Measurements from ENCODE around the gene GDF9.

GDF9 gene

GRCh38 chr5:132832612-132833011 lies 33.7 kb downstream of the GDF9 start:
- DNase-seq = no peak

GRCh38 chr5:132831095-132831860 lies 35.0 kb downstream of the GDF9 start:
- no peak for DNase-seq

GRCh38 chr5:132830436-132831094 lies 35.7 kb downstream of the GDF9 start, which contains the start of gene SHROOM1:
SHROOM1 (minus strand) TSS chr5:132830647; CDS start chr5:132826140, 4,507 bp downstream.
- DNase-seq = no peak

- peak; percentile 77 for DNase-seq
These were observed 36.4 kb downstream of the GDF9 start for GRCh38 chr5:132829742-132830435.

- DNase-seq = no peak
These were observed 37.3 kb downstream of the GDF9 start for GRCh38 chr5:132828846-132829494.

GRCh38 chr5:132827943-132828673 lies 38.2 kb downstream of the GDF9 start:
- no peak for DNase-seq

- no peak for DNase-seq
These were observed 39.7 kb downstream of the GDF9 start for GRCh38 chr5:132826424-132827082.

GRCh38 chr5:132825834-132826391 lies 40.4 kb downstream of the GDF9 start:
- DNase-seq = no peak

- DNase-seq = no peak
These were observed 41.0 kb downstream of the GDF9 start for GRCh38 chr5:132825033-132825833.

- no peak for DNase-seq
These were observed 41.8 kb downstream of the GDF9 start for GRCh38 chr5:132824426-132824825.

GRCh38 chr5:132823481-132824050 lies 42.7 kb downstream of the GDF9 start:
- no peak for DNase-seq

GRCh38 chr5:132822650-132823480 lies 43.4 kb downstream of the GDF9 start:
- DNase-seq = peak; percentile 62

- DNase-seq = no peak
These were observed 44.5 kb downstream of the GDF9 start for GRCh38 chr5:132821791-132822190.

GRCh38 chr5:132821350-132821749 lies 44.9 kb downstream of the GDF9 start:
- DNase-seq = no peak

- DNase-seq = peak; percentile 81
These were observed 46.0 kb downstream of the GDF9 start for GRCh38 chr5:132820162-132820754.

- no peak for DNase-seq
These were observed 46.8 kb downstream of the GDF9 start for GRCh38 chr5:132819468-132819867.

- DNase-seq = no peak
These were observed 49.3 kb downstream of the GDF9 start for GRCh38 chr5:132817011-132817410.

GRCh38 chr5:132816554-132816953 lies 49.7 kb downstream of the GDF9 start:
- DNase-seq = no peak

- no peak for DNase-seq
These were observed 50.2 kb downstream of the GDF9 start for GRCh38 chr5:132816083-132816482.
